Smooth muscle cell (in vitro differentiated cells): Measurements from ENCODE around the gene TOMM5. TPM values are rescaled to one million over a fixed set of nuclear protein-coding genes. Genes with fewer than 3 reads are reported as not detected.

Experiments
- DNase-seq: peaks from one replicate; lab custom pipeline; 2025; ENCODE audit not compliant: unreplicated experiment; lab: John Stamatoyannopoulos, UW
- H2AFZ ChIP-seq: fragments of 200-600 bp; sonication (generic); 2 replicates; pipeline ENCODE4 v1.6.0; 2016; ENCODE audit warnings: antibody characterized with exemption, low read depth, mild to moderate bottlenecking
- H3F3A ChIP-seq: fragments of 200-600 bp; sonication (generic); 2 replicates; pipeline ENCODE4 v1.6.0; 2017; ENCODE audit warnings: antibody characterized with exemption, low read depth
- H3K27ac ChIP-seq: fragments of 200-600 bp; sonication (generic); 2 replicates; pipeline ENCODE4 v1.5.1; 2016; ENCODE audit warnings: low read depth, mild to moderate bottlenecking
- H3K27me3 ChIP-seq: fragments of 200-600 bp; sonication (generic); 2 replicates; pipeline ENCODE4 v1.6.1; 2016; ENCODE audit warnings: low read depth, mild to moderate bottlenecking
- H3K36me3 ChIP-seq: fragments of 200-600 bp; sonication (generic); 2 replicates; pipeline ENCODE4 v1.5.1; 2016; ENCODE audit warnings: low read depth
- H3K4me1 ChIP-seq: fragments of 200-600 bp; sonication (generic); 2 replicates; pipeline ENCODE4 v1.5.1; 2016; ENCODE audit warnings: low read depth
- H3K4me2 ChIP-seq: fragments of 200-600 bp; sonication (generic); 2 replicates; pipeline ENCODE4 v1.6.0; 2016; ENCODE audit warnings: mild to moderate bottlenecking
- H3K4me3 ChIP-seq: fragments of 200-600 bp; sonication (generic); 2 replicates; pipeline ENCODE4 v1.5.1; 2016; ENCODE audit warnings: mild to moderate bottlenecking
- H3K79me2 ChIP-seq: fragments of 200-600 bp; sonication (generic); 2 replicates; pipeline ENCODE4 v1.6.0; 2016; ENCODE audit warnings: low read depth, mild to moderate bottlenecking
- H3K9ac ChIP-seq: fragments of 200-600 bp; sonication (generic); 2 replicates; pipeline ENCODE4 v1.6.0; 2016; ENCODE audit warnings: low read depth
- H3K9me3 ChIP-seq: fragments of 200-600 bp; sonication (generic); replicated peaks from 2 replicates; pipeline ENCODE4 v1.5.1; 2016; ENCODE audit warnings: low read depth
- H4K20me1 ChIP-seq: fragments of 200-600 bp; sonication (generic); 2 replicates; pipeline ENCODE4 v1.6.0; 2016; ENCODE audit warnings: low read depth
- CTCF ChIP-seq: fragments of 200-600 bp; sonication (generic); IDR thresholded peaks from 2 replicates; pipeline ENCODE4 v1.5.1; 2017; ENCODE audit warnings: borderline replicate concordance, mild to moderate bottlenecking, antibody characterized with exemption; ENCODE audit not compliant: insufficient read depth, poor library complexity, severe bottlenecking
- WGBS: methylation state at CpG from one replicate; pipeline ENCODE4 v1.1.7; 2016; ENCODE audit warnings: low lambda C conversion rate; 5-methylcytosine and 5-hydroxymethylcytosine counted together
- polyA plus RNA-seq: library from polyadenylated mRNA; unstranded; fragments of >200 nt; fragmentation: Nextera tagmentation; extraction: Ambion mirVana; gene quantifications from 2 replicates; pipeline ENCODE4 v1.2.1, GENCODE V29; 2016
- total RNA-seq: library from RNA; depleted of rRNA; stranded (reverse); fragments of >200 nt; gene quantifications from 2 replicates; pipeline ENCODE4 v1.2.3, GENCODE V29; 2014

The TOMM5 gene
- total and polyA plus RNA-seq, 2 experiments from 2014 or later: 194 to 296 TPM

DNA sequence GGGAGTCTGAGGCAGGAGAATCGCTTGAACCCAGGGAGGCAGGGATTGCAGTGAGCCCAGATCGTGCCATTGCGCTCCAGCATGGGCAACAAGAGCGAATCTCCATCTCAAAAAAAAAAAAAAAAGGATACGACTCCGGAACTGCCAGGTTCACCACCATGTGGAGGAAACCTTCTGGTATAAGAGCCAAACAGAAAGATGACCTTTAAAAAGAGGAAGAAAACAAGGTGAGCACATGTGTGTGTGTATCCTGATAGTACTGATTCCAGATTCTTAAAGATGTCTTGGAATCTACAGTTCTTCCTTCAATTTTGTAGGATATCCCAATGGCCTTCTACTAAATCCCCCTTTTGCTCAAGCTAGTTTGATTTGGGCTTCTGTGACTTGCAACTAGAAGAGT, 49.9 kb downstream of the TOMM5 start:
- Histone ChIP-seq H2AFZ (no peak overlapping the region), H3K4me3 (no peak overlapping the region), H3F3A (no peaks in the 10 kb centered on the region)

GRCh38 chr9:37541465-37541864, 50.9 kb downstream of the TOMM5 start:
- H3K9ac ChIP-seq: no peak overlapping the region
- no peaks in the 10 kb centered on the region for H3K4me1 ChIP-seq
- H3F3A ChIP-seq: no peaks in the 10 kb centered on the region
- no peak overlapping the region for H3K27ac ChIP-seq
- H3K4me3 ChIP-seq: no peak overlapping the region
- no peak overlapping the region for H3K4me2 ChIP-seq
- DNase-seq: no peak
- WGBS: 98% methylated on average over 8 of the region's 8 CpGs
- H3K36me3 ChIP-seq: no peaks in the 10 kb centered on the region
- H3K9me3 ChIP-seq: no peaks in the 10 kb centered on the region
- TF ChIP-seq CTCF: no peak
- H3K27me3 ChIP-seq: no peaks in the 10 kb centered on the region
- H2AFZ ChIP-seq: no peak overlapping the region
- H3K79me2 ChIP-seq: no peaks in the 10 kb centered on the region
- no peaks in the 10 kb centered on the region for H4K20me1 ChIP-seq

More for the DNA sequence above, 49.9 kb downstream of the TOMM5 start:
- H3K9me3 ChIP-seq: no peaks in the 10 kb centered on the region
- no peaks in the 10 kb centered on the region for H3K36me3 ChIP-seq
- no peaks in the 10 kb centered on the region for H4K20me1 ChIP-seq
- no peaks in the 10 kb centered on the region for H3K4me1 ChIP-seq
- no peak for TF ChIP-seq CTCF
- no peak for DNase-seq
- H3K27ac ChIP-seq: no peak overlapping the region
- no peak overlapping the region for H3K4me2 ChIP-seq
- peaks cover 4% of the 10 kb centered on the region for H3K79me2 ChIP-seq
- whole genome bisulfite sequencing: 99% methylated on average over 6 of the region's 6 CpGs
- H3K27me3 ChIP-seq: no peaks in the 10 kb centered on the region
- no peak overlapping the region for H3K9ac ChIP-seq

- H3K9ac ChIP-seq: no peak overlapping the region
- H3F3A ChIP-seq: no peaks in the 10 kb centered on the region
- no peak overlapping the region for H2AFZ ChIP-seq
- H3K4me2 ChIP-seq: no peak overlapping the region
- no peaks in the 10 kb centered on the region for H3K79me2 ChIP-seq
- no peaks in the 10 kb centered on the region for H3K9me3 ChIP-seq
- H3K36me3 ChIP-seq: no peaks in the 10 kb centered on the region
- no peak for TF ChIP-seq CTCF
- no peaks in the 10 kb centered on the region for H4K20me1 ChIP-seq
- no peak for DNase-seq
- H3K4me1 ChIP-seq: no peaks in the 10 kb centered on the region
- no peak overlapping the region for H3K27ac ChIP-seq
- no peak overlapping the region for H3K4me3 ChIP-seq
- 92% methylated on average over 3 of the region's 3 CpGs for WGBS
- H3K27me3 ChIP-seq: no peaks in the 10 kb centered on the region
Measured at GRCh38 chr9:37540634-37541033, 51.8 kb downstream of the TOMM5 start.

DNA sequence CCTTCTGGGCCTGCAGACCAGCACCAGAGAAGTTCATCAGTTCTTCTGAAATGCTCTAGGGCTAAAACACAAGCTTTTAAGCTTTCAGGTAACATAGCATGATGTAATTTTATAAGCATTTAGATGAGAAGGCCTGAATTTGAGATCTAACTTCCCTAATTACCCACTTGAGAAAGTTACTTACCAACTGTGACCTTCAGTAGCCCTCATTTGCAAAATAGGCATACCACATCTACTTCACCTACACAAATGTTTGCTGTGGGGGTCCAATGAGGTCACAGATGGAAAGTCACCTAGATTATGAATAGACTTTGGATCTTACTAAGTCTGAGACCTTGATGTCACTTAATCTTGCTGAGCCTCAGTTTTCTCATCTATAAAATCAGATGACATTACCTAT, 52.8 kb downstream of the TOMM5 start:
- H3F3A ChIP-seq: no peaks in the 10 kb centered on the region
- H2AFZ ChIP-seq: no peak overlapping the region
- H3K27me3 ChIP-seq: no peaks in the 10 kb centered on the region
- H3K9me3 ChIP-seq: no peaks in the 10 kb centered on the region
- DNase-seq: no peak
- H3K79me2 ChIP-seq: no peaks in the 10 kb centered on the region
- H3K4me2 ChIP-seq: no peak overlapping the region
- H3K9ac ChIP-seq: no peak overlapping the region
- no peak overlapping the region for H3K27ac ChIP-seq
- no peak overlapping the region for H3K4me3 ChIP-seq
- TF ChIP-seq CTCF: no peak
- no peaks in the 10 kb centered on the region for H3K4me1 ChIP-seq
- no peaks in the 10 kb centered on the region for H3K36me3 ChIP-seq
- no peaks in the 10 kb centered on the region for H4K20me1 ChIP-seq
